Measurements from ENCODE around the gene OST4. TPM values are rescaled to one million over a fixed set of nuclear protein-coding genes. Genes with fewer than 3 reads are reported as not detected.

The OST4 gene
- total and polyA plus RNA-seq, 10 of the 15 experiments (the other 5 are each of a cell fraction or from before 2014, with no cell fraction given) = 270 to 1,543 (median 523) TPM

DNA sequence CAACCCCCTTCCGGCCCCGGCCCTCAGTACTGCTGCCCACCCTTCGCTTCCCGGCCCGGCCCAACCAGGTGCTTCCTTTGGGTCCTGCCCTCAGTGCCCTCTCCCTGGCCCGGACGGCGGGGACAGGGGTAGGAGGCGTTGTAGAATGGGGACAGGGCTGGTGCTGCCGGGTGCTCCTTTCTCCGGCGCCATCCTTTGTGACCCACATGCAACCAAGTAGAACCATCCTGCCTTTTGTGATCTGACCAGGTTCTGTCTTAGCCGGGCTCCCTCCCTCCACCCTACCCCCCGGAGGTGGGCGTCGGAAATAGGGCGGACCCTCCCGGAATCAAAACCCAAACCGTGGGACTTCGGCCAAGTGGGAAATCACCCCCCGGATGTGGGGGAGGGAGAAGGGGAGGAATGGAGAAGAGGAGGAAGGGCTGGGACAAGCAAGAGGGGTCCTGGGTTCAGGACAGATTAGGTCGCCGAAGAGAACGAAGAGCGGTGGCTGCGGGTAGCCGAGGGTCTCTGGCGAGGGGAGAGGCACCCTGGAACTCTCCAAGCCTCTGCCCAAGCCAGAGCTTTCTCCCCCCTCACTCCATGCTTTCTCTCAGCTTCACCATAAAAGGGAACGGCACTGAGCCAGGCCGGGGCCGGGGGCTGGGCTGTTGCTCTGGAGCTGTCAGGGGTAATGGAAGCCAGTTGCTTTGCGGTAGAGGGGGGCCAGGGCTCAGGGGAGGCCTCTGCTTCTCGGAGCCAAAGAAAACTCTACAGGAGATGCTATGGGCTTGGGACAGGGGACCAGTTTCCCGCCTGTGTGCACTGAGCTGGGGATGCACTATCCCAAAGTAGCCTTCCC is 756 bp upstream of the OST4 start (continued):
- TF ChIP-seq IKZF2 (IDR thresholded peaks at IDR 0.05) (peak in 1 of 2 experiments; percentile 46; a peak in 2 of 4 replicates), SMC3 (IDR thresholded peaks at IDR 0.05; ENCODE audit: borderline replicate concordance, low read length) (no peak), IRF4 (IDR thresholded peaks at IDR 0.05; ENCODE audit: low read depth, low read length) (no peak), STAT3 (IDR thresholded peaks at IDR 0.05; ENCODE audit: low read depth, low read length) (no peak), RUNX3 (IDR thresholded peaks at IDR 0.05; ENCODE audit: low read length) (peak; percentile 70), BHLHE40 (IDR thresholded peaks at IDR 0.05; ENCODE audit: borderline replicate concordance in 1 of 2, low read depth in 2 of 2, low read length in 1 of 2) (0 out of 4 replicates have a peak, but pooled peaks of 1 of the 2 experiments have one; percentile 3), MEF2A (IDR thresholded peaks at IDR 0.05; ENCODE audit: insufficient read depth, low read depth, low read length) (0 out of 2 replicates have a peak, but pooled peaks have one; percentile 16), WRNIP1 (IDR thresholded peaks at IDR 0.05; ENCODE audit: borderline replicate concordance, low read depth, low read length) (no peak), RELA (IDR thresholded peaks at IDR 0.05; ENCODE audit: borderline replicate concordance, partially characterized antibody) (peak; percentile 74)
- TF ChIP-seq, protein P1, sequence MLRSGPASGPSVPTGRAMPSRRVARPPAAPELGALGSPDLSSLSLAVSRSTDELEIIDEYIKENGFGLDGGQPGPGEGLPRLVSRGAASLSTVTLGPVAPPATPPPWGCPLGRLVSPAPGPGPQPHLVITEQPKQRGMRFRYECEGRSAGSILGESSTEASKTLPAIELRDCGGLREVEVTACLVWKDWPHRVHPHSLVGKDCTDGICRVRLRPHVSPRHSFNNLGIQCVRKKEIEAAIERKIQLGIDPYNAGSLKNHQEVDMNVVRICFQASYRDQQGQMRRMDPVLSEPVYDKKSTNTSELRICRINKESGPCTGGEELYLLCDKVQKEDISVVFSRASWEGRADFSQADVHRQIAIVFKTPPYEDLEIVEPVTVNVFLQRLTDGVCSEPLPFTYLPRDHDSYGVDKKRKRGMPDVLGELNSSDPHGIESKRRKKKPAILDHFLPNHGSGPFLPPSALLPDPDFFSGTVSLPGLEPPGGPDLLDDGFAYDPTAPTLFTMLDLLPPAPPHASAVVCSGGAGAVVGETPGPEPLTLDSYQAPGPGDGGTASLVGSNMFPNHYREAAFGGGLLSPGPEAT (IDR thresholded peaks at IDR 0.05; ENCODE audit: low read depth) = peak; percentile 43; the same call in 1 of the 2 replicates
- TF ChIP-seq, protein P2, sequence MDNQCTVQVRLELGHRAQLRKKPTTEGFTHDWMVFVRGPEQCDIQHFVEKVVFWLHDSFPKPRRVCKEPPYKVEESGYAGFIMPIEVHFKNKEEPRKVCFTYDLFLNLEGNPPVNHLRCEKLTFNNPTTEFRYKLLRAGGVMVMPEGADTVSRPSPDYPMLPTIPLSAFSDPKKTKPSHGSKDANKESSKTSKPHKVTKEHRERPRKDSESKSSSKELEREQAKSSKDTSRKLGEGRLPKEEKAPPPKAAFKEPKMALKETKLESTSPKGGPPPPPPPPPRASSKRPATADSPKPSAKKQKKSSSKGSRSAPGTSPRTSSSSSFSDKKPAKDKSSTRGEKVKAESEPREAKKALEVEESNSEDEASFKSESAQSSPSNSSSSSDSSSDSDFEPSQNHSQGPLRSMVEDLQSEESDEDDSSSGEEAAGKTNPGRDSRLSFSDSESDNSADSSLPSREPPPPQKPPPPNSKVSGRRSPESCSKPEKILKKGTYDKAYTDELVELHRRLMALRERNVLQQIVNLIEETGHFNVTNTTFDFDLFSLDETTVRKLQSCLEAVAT (IDR thresholded peaks at IDR 0.05) = 0 out of 2 replicates have a peak, but pooled peaks have one; percentile 42
- TF ChIP-seq, protein P3, sequence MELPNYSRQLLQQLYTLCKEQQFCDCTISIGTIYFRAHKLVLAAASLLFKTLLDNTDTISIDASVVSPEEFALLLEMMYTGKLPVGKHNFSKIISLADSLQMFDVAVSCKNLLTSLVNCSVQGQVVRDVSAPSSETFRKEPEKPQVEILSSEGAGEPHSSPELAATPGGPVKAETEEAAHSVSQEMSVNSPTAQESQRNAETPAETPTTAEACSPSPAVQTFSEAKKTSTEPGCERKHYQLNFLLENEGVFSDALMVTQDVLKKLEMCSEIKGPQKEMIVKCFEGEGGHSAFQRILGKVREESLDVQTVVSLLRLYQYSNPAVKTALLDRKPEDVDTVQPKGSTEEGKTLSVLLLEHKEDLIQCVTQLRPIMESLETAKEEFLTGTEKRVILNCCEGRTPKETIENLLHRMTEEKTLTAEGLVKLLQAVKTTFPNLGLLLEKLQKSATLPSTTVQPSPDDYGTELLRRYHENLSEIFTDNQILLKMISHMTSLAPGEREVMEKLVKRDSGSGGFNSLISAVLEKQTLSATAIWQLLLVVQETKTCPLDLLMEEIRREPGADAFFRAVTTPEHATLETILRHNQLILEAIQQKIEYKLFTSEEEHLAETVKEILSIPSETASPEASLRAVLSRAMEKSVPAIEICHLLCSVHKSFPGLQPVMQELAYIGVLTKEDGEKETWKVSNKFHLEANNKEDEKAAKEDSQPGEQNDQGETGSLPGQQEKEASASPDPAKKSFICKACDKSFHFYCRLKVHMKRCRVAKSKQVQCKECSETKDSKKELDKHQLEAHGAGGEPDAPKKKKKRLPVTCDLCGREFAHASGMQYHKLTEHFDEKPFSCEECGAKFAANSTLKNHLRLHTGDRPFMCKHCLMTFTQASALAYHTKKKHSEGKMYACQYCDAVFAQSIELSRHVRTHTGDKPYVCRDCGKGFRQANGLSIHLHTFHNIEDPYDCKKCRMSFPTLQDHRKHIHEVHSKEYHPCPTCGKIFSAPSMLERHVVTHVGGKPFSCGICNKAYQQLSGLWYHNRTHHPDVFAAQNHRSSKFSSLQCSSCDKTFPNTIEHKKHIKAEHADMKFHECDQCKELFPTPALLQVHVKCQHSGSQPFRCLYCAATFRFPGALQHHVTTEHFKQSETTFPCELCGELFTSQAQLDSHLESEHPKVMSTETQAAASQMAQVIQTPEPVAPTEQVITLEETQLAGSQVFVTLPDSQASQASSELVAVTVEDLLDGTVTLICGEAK (IDR thresholded peaks at IDR 0.05; ENCODE audit: borderline replicate concordance) = no peak
- TF ChIP-seq, protein P4, sequence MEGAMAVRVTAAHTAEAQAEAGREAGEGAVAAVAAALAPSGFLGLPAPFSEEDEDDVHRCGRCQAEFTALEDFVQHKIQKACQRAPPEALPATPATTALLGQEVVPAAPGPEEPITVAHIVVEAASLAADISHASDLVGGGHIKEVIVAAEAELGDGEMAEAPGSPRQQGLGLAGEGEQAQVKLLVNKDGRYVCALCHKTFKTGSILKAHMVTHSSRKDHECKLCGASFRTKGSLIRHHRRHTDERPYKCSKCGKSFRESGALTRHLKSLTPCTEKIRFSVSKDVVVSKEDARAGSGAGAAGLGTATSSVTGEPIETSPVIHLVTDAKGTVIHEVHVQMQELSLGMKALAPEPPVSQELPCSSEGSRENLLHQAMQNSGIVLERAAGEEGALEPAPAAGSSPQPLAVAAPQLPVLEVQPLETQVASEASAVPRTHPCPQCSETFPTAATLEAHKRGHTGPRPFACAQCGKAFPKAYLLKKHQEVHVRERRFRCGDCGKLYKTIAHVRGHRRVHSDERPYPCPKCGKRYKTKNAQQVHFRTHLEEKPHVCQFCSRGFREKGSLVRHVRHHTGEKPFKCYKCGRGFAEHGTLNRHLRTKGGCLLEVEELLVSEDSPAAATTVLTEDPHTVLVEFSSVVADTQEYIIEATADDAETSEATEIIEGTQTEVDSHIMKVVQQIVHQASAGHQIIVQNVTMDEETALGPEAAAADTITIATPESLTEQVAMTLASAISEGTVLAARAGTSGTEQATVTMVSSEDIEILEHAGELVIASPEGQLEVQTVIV (IDR thresholded peaks at IDR 0.05; ENCODE audit: borderline replicate concordance, partially characterized antibody) = no peak
- TF ChIP-seq, protein P5, sequence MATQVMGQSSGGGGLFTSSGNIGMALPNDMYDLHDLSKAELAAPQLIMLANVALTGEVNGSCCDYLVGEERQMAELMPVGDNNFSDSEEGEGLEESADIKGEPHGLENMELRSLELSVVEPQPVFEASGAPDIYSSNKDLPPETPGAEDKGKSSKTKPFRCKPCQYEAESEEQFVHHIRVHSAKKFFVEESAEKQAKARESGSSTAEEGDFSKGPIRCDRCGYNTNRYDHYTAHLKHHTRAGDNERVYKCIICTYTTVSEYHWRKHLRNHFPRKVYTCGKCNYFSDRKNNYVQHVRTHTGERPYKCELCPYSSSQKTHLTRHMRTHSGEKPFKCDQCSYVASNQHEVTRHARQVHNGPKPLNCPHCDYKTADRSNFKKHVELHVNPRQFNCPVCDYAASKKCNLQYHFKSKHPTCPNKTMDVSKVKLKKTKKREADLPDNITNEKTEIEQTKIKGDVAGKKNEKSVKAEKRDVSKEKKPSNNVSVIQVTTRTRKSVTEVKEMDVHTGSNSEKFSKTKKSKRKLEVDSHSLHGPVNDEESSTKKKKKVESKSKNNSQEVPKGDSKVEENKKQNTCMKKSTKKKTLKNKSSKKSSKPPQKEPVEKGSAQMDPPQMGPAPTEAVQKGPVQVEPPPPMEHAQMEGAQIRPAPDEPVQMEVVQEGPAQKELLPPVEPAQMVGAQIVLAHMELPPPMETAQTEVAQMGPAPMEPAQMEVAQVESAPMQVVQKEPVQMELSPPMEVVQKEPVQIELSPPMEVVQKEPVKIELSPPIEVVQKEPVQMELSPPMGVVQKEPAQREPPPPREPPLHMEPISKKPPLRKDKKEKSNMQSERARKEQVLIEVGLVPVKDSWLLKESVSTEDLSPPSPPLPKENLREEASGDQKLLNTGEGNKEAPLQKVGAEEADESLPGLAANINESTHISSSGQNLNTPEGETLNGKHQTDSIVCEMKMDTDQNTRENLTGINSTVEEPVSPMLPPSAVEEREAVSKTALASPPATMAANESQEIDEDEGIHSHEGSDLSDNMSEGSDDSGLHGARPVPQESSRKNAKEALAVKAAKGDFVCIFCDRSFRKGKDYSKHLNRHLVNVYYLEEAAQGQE (IDR thresholded peaks at IDR 0.05; ENCODE audit: low read depth, low read length) = no peak
